Osteoblast (primary cell): ENCODE measurements around the gene NPDC1. TPM values are rescaled to one million over a fixed set of nuclear protein-coding genes. Genes with fewer than 3 reads are reported as not detected.
A peak's percentile ranks its signal among the peaks of the same experiment; 100 is the strongest.

Source experiments
- DNase-seq: peaks from one replicate; pipeline ENCODE4 v3.0.0; 2011; ENCODE audit warnings: low spot score, mixed read lengths; ENCODE audit not compliant: insufficient read length; ENCODE audit errors: missing footprints
- H2AFZ ChIP-seq: 2 replicates; pipeline ENCODE4 v1.6.0; 2011; ENCODE audit warnings: mild to moderate bottlenecking, low read length
- H3K27ac ChIP-seq: 2 replicates; pipeline ENCODE4 v1.5.1; 2011; ENCODE audit warnings: mild to moderate bottlenecking, low read depth, low read length, moderate library complexity
- H3K27me3 ChIP-seq: 2 replicates; pipeline ENCODE4 v1.6.0; 2012; ENCODE audit warnings: mild to moderate bottlenecking, control low read depth, inconsistent platforms, low read length, moderate library complexity; ENCODE audit not compliant: insufficient read depth
- H3K36me3 ChIP-seq: 2 replicates; pipeline ENCODE4 v1.5.1; 2011; ENCODE audit warnings: mild to moderate bottlenecking, low read length, control low read depth, moderate library complexity; ENCODE audit not compliant: insufficient read depth
- H3K4me1 ChIP-seq: 2 replicates; pipeline ENCODE4 v1.5.1; 2011; ENCODE audit warnings: mild to moderate bottlenecking, low read length, control low read depth, moderate library complexity; ENCODE audit not compliant: insufficient read depth
- H3K4me2 ChIP-seq: 2 replicates; pipeline ENCODE4 v1.6.0; 2011; ENCODE audit warnings: mild to moderate bottlenecking, low read length; ENCODE audit not compliant: insufficient read depth
- H3K4me3 ChIP-seq: fragments of 200-600 bp; sonication (generic); 3 replicates; pipeline ENCODE4 v1.5.1; 2012; ENCODE audit warnings: mild to moderate bottlenecking, low read length, inconsistent platforms; ENCODE audit not compliant: insufficient read depth
- H3K79me2 ChIP-seq: 2 replicates; pipeline ENCODE4 v1.6.0; 2012; ENCODE audit warnings: mild to moderate bottlenecking, low read length, control low read depth, inconsistent platforms; ENCODE audit not compliant: insufficient read depth
- H3K9me3 ChIP-seq: 2 replicates; pipeline ENCODE4 v1.5.1; 2011; ENCODE audit warnings: low read depth, low read length, control low read depth
- H4K20me1 ChIP-seq: 2 replicates; pipeline ENCODE4 v1.6.0; 2012; ENCODE audit warnings: mild to moderate bottlenecking, low read length, control low read depth; ENCODE audit not compliant: insufficient read depth
- total RNA-seq: library from RNA; depleted of rRNA; stranded (reverse); fragments of >200 nt; gene quantifications from 2 replicates; pipeline ENCODE4 v1.2.3, GENCODE V29; 2012
- TF ChIP-seq, protein P1 (sequence below): IDR thresholded peaks from 2 replicates; pipeline ENCODE4 v1.5.1; 2011; ENCODE audit warnings: mild to moderate bottlenecking, low read depth, low read length, moderate library complexity; ENCODE audit errors: extremely low read depth

Gene NPDC1
- total RNA-seq, 1 donor: 10.1 TPM

DNA sequence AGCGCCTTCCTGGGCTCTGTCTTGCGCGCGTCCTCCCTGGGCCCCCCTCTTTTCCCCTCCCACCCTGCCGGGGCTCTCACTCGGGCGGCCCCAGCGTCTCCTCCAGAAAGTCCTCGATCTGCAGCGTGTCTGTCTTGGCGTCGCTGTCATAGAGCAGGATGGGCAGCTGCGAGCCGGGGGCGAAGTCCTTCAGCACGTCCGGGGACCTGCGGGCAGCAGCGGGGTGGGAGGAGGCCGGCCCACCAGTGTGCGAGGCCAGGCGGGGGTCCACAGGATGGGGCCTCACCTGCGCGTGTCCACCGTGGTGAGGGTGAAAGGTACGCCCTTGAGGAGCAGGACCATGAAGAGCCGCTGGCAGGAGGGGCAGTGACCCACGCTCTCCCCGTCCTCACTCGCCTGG lies 50.6 kb downstream of the NPDC1 start:
- H3K79me2 ChIP-seq: peaks cover 10% of the 10 kb centered on the region
- H3K9me3 ChIP-seq: no peaks in the 10 kb centered on the region
- TF ChIP-seq, protein P1, sequence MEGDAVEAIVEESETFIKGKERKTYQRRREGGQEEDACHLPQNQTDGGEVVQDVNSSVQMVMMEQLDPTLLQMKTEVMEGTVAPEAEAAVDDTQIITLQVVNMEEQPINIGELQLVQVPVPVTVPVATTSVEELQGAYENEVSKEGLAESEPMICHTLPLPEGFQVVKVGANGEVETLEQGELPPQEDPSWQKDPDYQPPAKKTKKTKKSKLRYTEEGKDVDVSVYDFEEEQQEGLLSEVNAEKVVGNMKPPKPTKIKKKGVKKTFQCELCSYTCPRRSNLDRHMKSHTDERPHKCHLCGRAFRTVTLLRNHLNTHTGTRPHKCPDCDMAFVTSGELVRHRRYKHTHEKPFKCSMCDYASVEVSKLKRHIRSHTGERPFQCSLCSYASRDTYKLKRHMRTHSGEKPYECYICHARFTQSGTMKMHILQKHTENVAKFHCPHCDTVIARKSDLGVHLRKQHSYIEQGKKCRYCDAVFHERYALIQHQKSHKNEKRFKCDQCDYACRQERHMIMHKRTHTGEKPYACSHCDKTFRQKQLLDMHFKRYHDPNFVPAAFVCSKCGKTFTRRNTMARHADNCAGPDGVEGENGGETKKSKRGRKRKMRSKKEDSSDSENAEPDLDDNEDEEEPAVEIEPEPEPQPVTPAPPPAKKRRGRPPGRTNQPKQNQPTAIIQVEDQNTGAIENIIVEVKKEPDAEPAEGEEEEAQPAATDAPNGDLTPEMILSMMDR: no peak
- DNase-seq: no peak
- H3K36me3 ChIP-seq: no peaks in the 10 kb centered on the region
- peaks cover 2% of the 10 kb centered on the region for H4K20me1 ChIP-seq
- peaks cover 40% of the 10 kb centered on the region for H3K4me1 ChIP-seq
- H3K27me3 ChIP-seq: no peaks in the 10 kb centered on the region
- H2AFZ ChIP-seq: no peak overlapping the region
- peak overlapping the region; percentile 64 for H3K4me2 ChIP-seq
- no peak overlapping the region for H3K4me3 ChIP-seq
- no peak overlapping the region for H3K27ac ChIP-seq

DNA sequence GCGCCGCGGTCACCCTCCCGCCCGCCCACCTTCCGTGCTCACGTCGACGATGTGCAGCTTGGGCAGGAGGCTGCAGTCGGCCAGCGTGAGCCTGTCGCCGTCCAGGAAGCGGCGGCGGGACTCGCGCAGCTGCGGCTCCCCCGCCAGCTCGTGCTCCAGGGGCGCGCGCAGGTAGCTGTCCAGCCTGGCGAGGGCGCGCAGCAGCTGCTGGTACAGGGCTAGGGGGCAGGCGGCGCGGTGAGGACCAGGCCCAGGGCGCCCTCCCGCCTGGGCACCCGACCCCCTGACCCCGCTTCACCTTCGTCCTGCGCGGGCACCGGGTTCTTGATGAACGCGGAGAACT lies 51.1 kb downstream of the NPDC1 start:
- no peak overlapping the region for H3K27ac ChIP-seq
- no peaks in the 10 kb centered on the region for H3K36me3 ChIP-seq
- peaks cover 10% of the 10 kb centered on the region for H3K79me2 ChIP-seq
- TF ChIP-seq, protein P1: no peak
- no peak overlapping the region for H3K4me2 ChIP-seq
- no peak overlapping the region for H2AFZ ChIP-seq
- H4K20me1 ChIP-seq: peaks cover 2% of the 10 kb centered on the region
- DNase-seq: no peak
- no peaks in the 10 kb centered on the region for H3K27me3 ChIP-seq
- H3K9me3 ChIP-seq: no peaks in the 10 kb centered on the region
- no peak overlapping the region for H3K4me3 ChIP-seq
- H3K4me1 ChIP-seq: peaks cover 35% of the 10 kb centered on the region

DNA sequence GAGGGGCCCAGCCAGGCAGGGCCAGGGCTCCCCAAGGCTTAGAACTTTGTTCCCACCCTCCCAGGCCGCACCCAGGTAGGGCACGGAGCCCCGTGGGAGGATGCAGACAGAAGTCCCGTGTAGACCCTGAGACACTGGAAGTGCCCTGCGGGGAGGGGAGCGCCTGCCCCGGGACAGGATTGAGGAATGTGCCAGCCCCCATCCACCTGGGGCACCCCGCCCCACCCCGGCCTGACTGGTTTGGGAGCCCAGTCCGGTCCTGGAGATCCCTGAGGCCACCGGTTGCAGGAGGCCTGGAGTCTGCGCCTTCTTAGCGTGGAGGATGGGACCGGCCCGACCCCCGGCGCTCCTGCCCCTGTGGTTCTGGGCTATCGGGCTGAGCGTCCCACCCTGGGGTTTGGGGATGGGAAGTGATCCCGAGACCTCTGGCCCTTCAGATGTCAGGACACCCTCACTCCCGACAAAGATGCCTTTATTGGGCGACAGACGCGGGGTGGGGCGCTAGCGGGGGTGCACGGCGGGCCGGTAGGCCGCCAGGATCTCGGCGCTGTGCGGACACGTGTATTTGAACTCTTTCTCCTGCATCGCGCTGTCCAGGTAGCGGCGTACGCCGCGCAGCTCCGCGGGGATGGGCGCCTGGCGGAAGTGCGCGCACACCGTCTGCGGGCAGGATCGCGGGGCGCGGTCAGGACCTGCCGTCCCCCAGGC lies 51.6 kb downstream of the NPDC1 start:
- Histone ChIP-seq H3K27ac (no peak overlapping the region), H3K4me1 (peaks cover 34% of the 10 kb centered on the region), H3K4me2 (no peak overlapping the region), H2AFZ (no peak overlapping the region), H3K9me3 (no peaks in the 10 kb centered on the region), H3K79me2 (peaks cover 10% of the 10 kb centered on the region), H3K36me3 (no peaks in the 10 kb centered on the region), H4K20me1 (peaks cover 2% of the 10 kb centered on the region), H3K27me3 (no peaks in the 10 kb centered on the region), H3K4me3 (no peak overlapping the region)
- no peak for DNase-seq
- TF ChIP-seq, protein P1: no peak

DNA sequence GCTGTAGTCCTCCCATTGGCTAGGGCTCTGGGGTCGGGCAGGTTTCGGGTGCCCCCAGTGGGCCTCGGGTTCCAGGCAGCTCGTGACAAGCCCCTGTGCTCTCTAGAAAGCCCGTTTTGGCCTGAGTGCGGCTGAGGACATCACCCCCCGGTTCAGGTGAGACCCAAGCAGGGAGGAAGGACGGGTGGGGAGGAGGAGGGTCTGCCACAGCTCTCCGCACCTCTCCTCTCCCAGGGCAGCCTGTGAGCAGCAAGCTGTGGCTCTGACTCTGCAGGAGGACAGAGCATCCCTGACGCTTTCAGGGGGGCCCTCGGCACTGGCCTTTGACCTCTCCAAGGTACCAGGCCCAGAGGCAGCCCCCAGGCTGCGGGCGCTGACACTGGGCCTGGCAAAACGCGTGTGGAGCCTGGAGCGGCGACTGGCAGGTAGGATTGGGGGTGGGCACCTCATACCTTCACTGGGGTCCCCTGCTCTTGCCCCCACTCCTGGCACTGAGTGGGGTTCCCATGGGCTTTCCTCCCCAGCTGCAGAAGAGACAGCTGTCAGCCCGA lies 53.1 kb downstream of the NPDC1 start:
- H3K27ac ChIP-seq: no peak overlapping the region
- no peak for DNase-seq
- H3K4me3 ChIP-seq: peak overlapping the region; percentile 82
- peaks cover 10% of the 10 kb centered on the region for H3K79me2 ChIP-seq
- H3K36me3 ChIP-seq: no peaks in the 10 kb centered on the region
- peaks cover 2% of the 10 kb centered on the region for H4K20me1 ChIP-seq
- H2AFZ ChIP-seq: peak overlapping the region; percentile 68
- TF ChIP-seq, protein P1: no peak
- peaks cover 34% of the 10 kb centered on the region for H3K4me1 ChIP-seq
- peak overlapping the region; percentile 93 for H3K4me2 ChIP-seq
- H3K27me3 ChIP-seq: no peaks in the 10 kb centered on the region
- no peaks in the 10 kb centered on the region for H3K9me3 ChIP-seq
